GM12878 (cell line): ENCODE data around the gene IKZF1. TPM values are rescaled to one million over a fixed set of nuclear protein-coding genes. Genes with fewer than 3 reads are reported as not detected.

Experiments
- ATF7 ChIP-seq: fragments of 450-650 bp; IDR thresholded peaks from 2 replicates; pipeline ENCODE4 v1.6.1; 2016; ENCODE audit warnings: low read depth, mild to moderate bottlenecking
- CHD2 ChIP-seq: IDR thresholded peaks from 2 replicates; pipeline ENCODE4 v1.6.1; 2011; ENCODE audit warnings: low read depth, low read length, improper control_type of control experiment, borderline replicate concordance
- CTCF ChIP-seq, 3 experiments: IDR thresholded peaks in 2 of 3; conservative IDR thresholded peaks in 1 of 3; 2 replicates each; pipeline ENCODE4 v1.5.1; 2011; ENCODE audit warnings: low read depth in 3 of 3, low read length in 3 of 3, mild to moderate bottlenecking in 3 of 3, control low read depth in 2 of 3, moderate library complexity in 2 of 3, inconsistent platforms in 1 of 3, mixed read lengths in 1 of 3; ENCODE audit not compliant: control insufficient read depth in 2 of 3, insufficient read depth in 1 of 3; ENCODE audit errors: extremely low read depth in 1 of 3
- ELK1 ChIP-seq: IDR thresholded peaks from 2 replicates; pipeline ENCODE4 v1.6.1; 2012; ENCODE audit warnings: low read depth, low read length, improper control_type of control experiment
- MYB ChIP-seq: fragments of 150-350 bp; IDR thresholded peaks from 2 replicates; pipeline ENCODE4 v1.6.1; 2014; ENCODE audit warnings: mild to moderate bottlenecking, low read depth, low read length, borderline replicate concordance
- RB1 ChIP-seq: fragments of 450-650 bp; formaldehyde crosslinking; IDR thresholded peaks from 2 replicates; pipeline ENCODE4 v1.6.1; 2017; ENCODE audit warnings: mild to moderate bottlenecking, borderline replicate concordance
- RUNX3 ChIP-seq: IDR thresholded peaks from 2 replicates; pipeline ENCODE4 v1.6.1; 2012; ENCODE audit warnings: low read length, inconsistent platforms
- SKIL ChIP-seq: fragments of 450-650 bp; IDR thresholded peaks from 2 replicates; pipeline ENCODE4 v1.6.1; 2017; ENCODE audit warnings: mild to moderate bottlenecking, low read depth, inconsistent platforms; ENCODE audit not compliant: poor library complexity, severe bottlenecking
- TCF12 ChIP-seq: IDR thresholded peaks from 2 replicates; pipeline ENCODE4 v1.6.1; 2011; ENCODE audit warnings: low read depth, mild to moderate bottlenecking, low read length
- ZBTB4 ChIP-seq: fragments of 450-650 bp; formaldehyde crosslinking; IDR thresholded peaks from 2 replicates; pipeline ENCODE4 v1.4.0; 2022; ENCODE audit warnings: mild to moderate bottlenecking, moderate library complexity
- ZNF24 ChIP-seq: fragments of 450-650 bp; IDR thresholded peaks from 2 replicates; pipeline ENCODE4 v1.6.1; 2017; ENCODE audit warnings: antibody characterized with exemption, mild to moderate bottlenecking
- ZNF592 ChIP-seq: fragments of 450-650 bp; IDR thresholded peaks from 2 replicates; pipeline ENCODE4 v1.6.1; 2017; ENCODE audit warnings: mild to moderate bottlenecking, moderate library complexity
- polyA plus RNA-seq, 11 experiments: library from polyadenylated mRNA; depleted of rRNA in 4 of 11; unstranded in 6 of 11; stranded (reverse) in 5 of 11; fragments of >200 nt; fragmentation: Nextera tagmentation in 4 of 11; fragmentation: Illumina TruSeq in 1 of 11; extraction: Ambion mirVana in 4 of 11; extraction: Trizol in 1 of 11; gene quantifications; 1 replicate in 1 of 11; 2 replicates in 10 of 11; pipeline versions ENCODE4 v1.2.1 to v1.2.3, GENCODE V29; 2011 to 2016; ENCODE audit warnings: inconsistent platforms in 2 of 11, missing spikeins in 2 of 11, low read depth in 1 of 11
- total RNA-seq, 4 experiments: library from RNA; depleted of rRNA in 3 of 4; stranded (reverse); fragments of >200 nt in 3 of 4; fragmentation: Illumina TruSeq in 1 of 4; extraction: Trizol in 1 of 4; gene quantifications; 2 replicates each; pipeline versions ENCODE4 v1.2.1 to v1.2.3, GENCODE V29; 2013 to 2021

The IKZF1 gene
- total and polyA plus RNA-seq, 10 of the 15 experiments (the other 5 are each of a cell fraction or from before 2014, with no cell fraction given): 27.2 to 125 (median 71.6) TPM

GRCh38 chr7:50418086-50418515 lies 113.6 kb downstream of the IKZF1 start (continued):
- no peak for TF ChIP-seq ZBTB4 (CRISPR knock-in tag)
- TF ChIP-seq RB1: no peak
- TF ChIP-seq RUNX3: peak; percentile 29; the same call in 1 of the 2 replicates
- TF ChIP-seq CHD2: no peak
- no peak for TF ChIP-seq ATF7
- no peak for TF ChIP-seq MYB
- no peak for TF ChIP-seq ZNF592
- TF ChIP-seq ZNF24: peak; percentile 18; the same call in 1 of the 2 replicates
- TF ChIP-seq TCF12: no peak
- TF ChIP-seq CTCF (IDR thresholded peaks at IDR 0.05 in 2 of 3, conservative IDR thresholded peaks at IDR 0.05 in 1 of 3; ENCODE audit: control insufficient read depth in 2 of 3, extremely low read depth in 1 of 3, insufficient read depth in 1 of 3, low read depth in 3 of 3, low read length in 3 of 3): peak; percentile 98 to 99 (median 99); a peak in 5 of 6 replicates
- peak; percentile 31 for TF ChIP-seq SKIL
- 0 out of 2 replicates have a peak, but pooled peaks have one; percentile 30 for TF ChIP-seq ELK1
